ENCODE data around the gene GINS1.
A peak's percentile ranks its signal among the peaks of the same experiment; 100 is the strongest.

DNA sequence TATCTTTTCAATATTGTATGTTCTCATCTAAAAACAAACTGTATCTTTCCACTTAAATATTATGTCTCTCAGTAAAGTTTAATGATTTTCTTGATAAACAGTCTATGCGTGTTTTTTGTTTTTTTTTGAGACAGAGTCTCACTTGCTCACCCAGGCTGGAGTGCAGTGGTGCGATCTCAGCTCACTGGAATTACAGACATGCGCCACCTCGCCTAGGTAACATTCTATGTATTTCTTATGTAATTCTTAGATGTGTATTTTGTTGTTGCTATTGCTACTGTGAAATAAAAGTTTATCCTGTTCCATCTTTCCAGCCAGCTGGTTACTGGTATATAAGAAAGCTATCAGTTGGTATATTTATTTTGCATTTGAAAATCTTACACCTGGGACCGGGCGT, 46.2 kb upstream of the GINS1 start:
- TF ChIP-seq NCOR1 (IDR thresholded peaks at IDR 0.05; ENCODE audit: borderline replicate concordance, low read length) = no peak
- TF ChIP-seq EP300 (IDR thresholded peaks at IDR 0.05; ENCODE audit: low read depth in 2 of 2, low read length in 2 of 2) = no peak
- no peak for TF ChIP-seq EP300 (CRISPR knock-in tag; IDR thresholded peaks at IDR 0.05; ENCODE audit: borderline replicate concordance)
- TF ChIP-seq TP53 (CRISPR knock-in tag; conservative IDR thresholded peaks at IDR 0.05) = no peak
- TF ChIP-seq ZFP36 (IDR thresholded peaks at IDR 0.05; ENCODE audit: borderline replicate concordance, low read depth, low read length, partially characterized antibody) = no peak
- TF ChIP-seq, protein P1, sequence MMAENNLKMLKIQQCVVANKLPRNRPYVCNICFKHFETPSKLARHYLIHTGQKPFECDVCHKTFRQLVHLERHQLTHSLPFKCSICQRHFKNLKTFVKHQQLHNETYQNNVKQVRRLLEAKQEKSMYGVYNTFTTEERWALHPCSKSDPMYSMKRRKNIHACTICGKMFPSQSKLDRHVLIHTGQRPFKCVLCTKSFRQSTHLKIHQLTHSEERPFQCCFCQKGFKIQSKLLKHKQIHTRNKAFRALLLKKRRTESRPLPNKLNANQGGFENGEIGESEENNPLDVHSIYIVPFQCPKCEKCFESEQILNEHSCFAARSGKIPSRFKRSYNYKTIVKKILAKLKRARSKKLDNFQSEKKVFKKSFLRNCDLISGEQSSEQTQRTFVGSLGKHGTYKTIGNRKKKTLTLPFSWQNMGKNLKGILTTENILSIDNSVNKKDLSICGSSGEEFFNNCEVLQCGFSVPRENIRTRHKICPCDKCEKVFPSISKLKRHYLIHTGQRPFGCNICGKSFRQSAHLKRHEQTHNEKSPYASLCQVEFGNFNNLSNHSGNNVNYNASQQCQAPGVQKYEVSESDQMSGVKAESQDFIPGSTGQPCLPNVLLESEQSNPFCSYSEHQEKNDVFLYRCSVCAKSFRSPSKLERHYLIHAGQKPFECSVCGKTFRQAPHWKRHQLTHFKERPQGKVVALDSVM (CRISPR knock-in tag; IDR thresholded peaks at IDR 0.05) = no peak
- no peak for TF ChIP-seq SNAPC2 (CRISPR knock-in tag; IDR thresholded peaks at IDR 0.05)
- TF ChIP-seq, protein P2, sequence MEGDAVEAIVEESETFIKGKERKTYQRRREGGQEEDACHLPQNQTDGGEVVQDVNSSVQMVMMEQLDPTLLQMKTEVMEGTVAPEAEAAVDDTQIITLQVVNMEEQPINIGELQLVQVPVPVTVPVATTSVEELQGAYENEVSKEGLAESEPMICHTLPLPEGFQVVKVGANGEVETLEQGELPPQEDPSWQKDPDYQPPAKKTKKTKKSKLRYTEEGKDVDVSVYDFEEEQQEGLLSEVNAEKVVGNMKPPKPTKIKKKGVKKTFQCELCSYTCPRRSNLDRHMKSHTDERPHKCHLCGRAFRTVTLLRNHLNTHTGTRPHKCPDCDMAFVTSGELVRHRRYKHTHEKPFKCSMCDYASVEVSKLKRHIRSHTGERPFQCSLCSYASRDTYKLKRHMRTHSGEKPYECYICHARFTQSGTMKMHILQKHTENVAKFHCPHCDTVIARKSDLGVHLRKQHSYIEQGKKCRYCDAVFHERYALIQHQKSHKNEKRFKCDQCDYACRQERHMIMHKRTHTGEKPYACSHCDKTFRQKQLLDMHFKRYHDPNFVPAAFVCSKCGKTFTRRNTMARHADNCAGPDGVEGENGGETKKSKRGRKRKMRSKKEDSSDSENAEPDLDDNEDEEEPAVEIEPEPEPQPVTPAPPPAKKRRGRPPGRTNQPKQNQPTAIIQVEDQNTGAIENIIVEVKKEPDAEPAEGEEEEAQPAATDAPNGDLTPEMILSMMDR (CRISPR knock-in tag; IDR thresholded peaks at IDR 0.05) = no peak
- TF ChIP-seq, protein P3, sequence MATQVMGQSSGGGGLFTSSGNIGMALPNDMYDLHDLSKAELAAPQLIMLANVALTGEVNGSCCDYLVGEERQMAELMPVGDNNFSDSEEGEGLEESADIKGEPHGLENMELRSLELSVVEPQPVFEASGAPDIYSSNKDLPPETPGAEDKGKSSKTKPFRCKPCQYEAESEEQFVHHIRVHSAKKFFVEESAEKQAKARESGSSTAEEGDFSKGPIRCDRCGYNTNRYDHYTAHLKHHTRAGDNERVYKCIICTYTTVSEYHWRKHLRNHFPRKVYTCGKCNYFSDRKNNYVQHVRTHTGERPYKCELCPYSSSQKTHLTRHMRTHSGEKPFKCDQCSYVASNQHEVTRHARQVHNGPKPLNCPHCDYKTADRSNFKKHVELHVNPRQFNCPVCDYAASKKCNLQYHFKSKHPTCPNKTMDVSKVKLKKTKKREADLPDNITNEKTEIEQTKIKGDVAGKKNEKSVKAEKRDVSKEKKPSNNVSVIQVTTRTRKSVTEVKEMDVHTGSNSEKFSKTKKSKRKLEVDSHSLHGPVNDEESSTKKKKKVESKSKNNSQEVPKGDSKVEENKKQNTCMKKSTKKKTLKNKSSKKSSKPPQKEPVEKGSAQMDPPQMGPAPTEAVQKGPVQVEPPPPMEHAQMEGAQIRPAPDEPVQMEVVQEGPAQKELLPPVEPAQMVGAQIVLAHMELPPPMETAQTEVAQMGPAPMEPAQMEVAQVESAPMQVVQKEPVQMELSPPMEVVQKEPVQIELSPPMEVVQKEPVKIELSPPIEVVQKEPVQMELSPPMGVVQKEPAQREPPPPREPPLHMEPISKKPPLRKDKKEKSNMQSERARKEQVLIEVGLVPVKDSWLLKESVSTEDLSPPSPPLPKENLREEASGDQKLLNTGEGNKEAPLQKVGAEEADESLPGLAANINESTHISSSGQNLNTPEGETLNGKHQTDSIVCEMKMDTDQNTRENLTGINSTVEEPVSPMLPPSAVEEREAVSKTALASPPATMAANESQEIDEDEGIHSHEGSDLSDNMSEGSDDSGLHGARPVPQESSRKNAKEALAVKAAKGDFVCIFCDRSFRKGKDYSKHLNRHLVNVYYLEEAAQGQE (IDR thresholded peaks at IDR 0.05; ENCODE audit: borderline replicate concordance in 1 of 2, low read depth in 1 of 2, low read length in 2 of 2) = no peak
- no peak for TF ChIP-seq ZNF253 (CRISPR knock-in tag; IDR thresholded peaks at IDR 0.05; ENCODE audit: borderline replicate concordance)
- TF ChIP-seq FOSL2 (CRISPR knock-in tag; IDR thresholded peaks at IDR 0.05) = peak; percentile 55
- TF ChIP-seq TOPORS (CRISPR knock-in tag; IDR thresholded peaks at IDR 0.05) = no peak
- TF ChIP-seq MTF1 (CRISPR knock-in tag; IDR thresholded peaks at IDR 0.05) = no peak
- TF ChIP-seq POLR2A (IDR thresholded peaks at IDR 0.05; ENCODE audit: insufficient read depth in 1 of 2, low read depth in 2 of 2, low read length in 2 of 2) = no peak

Data from HepG2 (cell line).